ENCODE data around the gene ZMYND10.
A peak's percentile ranks its signal among the peaks of the same experiment; 100 is the strongest.

The ZMYND10 gene

GRCh38 chr3:50322386-50323091 is 23.0 kb downstream of the ZMYND10 start, which contains the start of gene HYAL2:
Gene HYAL2, minus strand, starts transcription at chr3:50322745. Its CDS starts 2,256 bp downstream, at chr3:50320489.
- no peak for DNase-seq (ENCODE audit: low read depth)
- peak within 1 kb of the TSS; percentile 61 for H3K4me3 ChIP-seq (ENCODE audit: control insufficient read depth, low read depth, low read length)
- TF ChIP-seq CTCF (IDR thresholded peaks at IDR 0.05; ENCODE audit: control insufficient read depth, insufficient read depth, low read depth, low read length, missing control alignments), result no peak

GRCh38 chr3:50322115-50322385 is 23.5 kb downstream of the ZMYND10 start:
- DNase-seq (ENCODE audit: low read depth), result no peak
- no peak for TF ChIP-seq CTCF (IDR thresholded peaks at IDR 0.05; ENCODE audit: control insufficient read depth, insufficient read depth, low read depth, low read length, missing control alignments)
- peak overlapping the region; percentile 61 for H3K4me3 ChIP-seq (ENCODE audit: control insufficient read depth, low read depth, low read length)

- peak; percentile 34 for TF ChIP-seq CTCF (IDR thresholded peaks at IDR 0.05; ENCODE audit: control insufficient read depth, insufficient read depth, low read depth, low read length, missing control alignments)
- no peak for DNase-seq (ENCODE audit: low read depth)
- H3K4me3 ChIP-seq (ENCODE audit: control insufficient read depth, low read depth, low read length), result peak overlapping the region; percentile 61
Observed at GRCh38 chr3:50321336-50322114, 24.0 kb downstream of the ZMYND10 start.

GRCh38 chr3:50320853-50321335 is 24.6 kb downstream of the ZMYND10 start:
- no peak for DNase-seq (ENCODE audit: low read depth)
- H3K4me3 ChIP-seq (ENCODE audit: control insufficient read depth, low read depth, low read length), result peak overlapping the region; percentile 61
- no peak for TF ChIP-seq CTCF (IDR thresholded peaks at IDR 0.05; ENCODE audit: control insufficient read depth, insufficient read depth, low read depth, low read length, missing control alignments)

- H3K4me3 ChIP-seq (ENCODE audit: control insufficient read depth, low read depth, low read length), result peak overlapping the region; percentile 61
- DNase-seq (ENCODE audit: low read depth), result no peak
- no peak for TF ChIP-seq CTCF (IDR thresholded peaks at IDR 0.05; ENCODE audit: control insufficient read depth, insufficient read depth, low read depth, low read length, missing control alignments)
Observed at GRCh38 chr3:50319894-50320625, 25.5 kb downstream of the ZMYND10 start.

- no peak for DNase-seq (ENCODE audit: low read depth)
- no peak overlapping the region for H3K4me3 ChIP-seq (ENCODE audit: control insufficient read depth, low read depth, low read length)
- no peak for TF ChIP-seq CTCF (IDR thresholded peaks at IDR 0.05; ENCODE audit: control insufficient read depth, insufficient read depth, low read depth, low read length, missing control alignments)
Observed at GRCh38 chr3:50319181-50319893, 26.2 kb downstream of the ZMYND10 start.
